Ramos (cell line): ENCODE measurements around the gene GLIS1.

Experiments
- in situ Hi-C: fragments of 300-500 bp; cut with MboI; formaldehyde crosslinking; loops from one replicate; pipeline ENCODE4 v1.14.3; 2022; ENCODE audit warnings: low sequenced_read_pairs; ENCODE audit not compliant: unreplicated experiment

The GLIS1 gene

DNA sequence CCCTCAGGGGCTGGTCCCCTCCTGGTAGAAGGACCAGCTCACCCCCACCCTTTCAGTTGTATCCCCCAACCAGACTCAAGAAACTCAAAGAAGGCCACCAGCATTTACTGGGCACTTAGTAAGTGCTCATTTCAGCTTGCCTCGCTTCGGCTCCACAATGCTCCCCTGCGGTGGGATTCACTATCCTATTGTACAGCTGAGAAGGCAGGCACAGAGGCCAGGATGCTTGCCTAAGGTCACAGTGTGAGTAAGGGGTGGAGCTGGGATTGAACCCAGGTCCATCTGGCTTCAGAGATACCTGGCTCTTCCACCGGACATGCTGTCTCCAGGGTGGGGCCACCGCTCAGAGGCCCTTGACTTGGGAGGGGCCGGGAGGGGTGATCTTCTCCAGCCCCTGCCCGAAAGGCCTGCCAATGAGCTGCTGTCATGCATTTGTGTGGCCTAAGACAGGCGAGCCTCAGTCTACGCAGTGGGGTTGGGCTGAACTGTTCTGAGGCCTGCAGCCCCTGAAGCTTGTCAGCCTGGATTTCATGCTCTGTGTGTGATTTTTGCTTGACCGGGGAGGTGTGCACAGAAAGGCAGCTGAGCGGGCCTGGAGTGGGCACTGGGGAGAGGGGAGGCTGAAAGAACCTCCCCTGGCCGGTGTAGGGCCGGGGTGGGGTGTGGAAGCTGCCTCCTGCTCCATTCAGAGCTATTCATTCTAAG, 231.7 kb downstream of the GLIS1 start:
- in situ Hi-C loops = no loop called here

DNA sequence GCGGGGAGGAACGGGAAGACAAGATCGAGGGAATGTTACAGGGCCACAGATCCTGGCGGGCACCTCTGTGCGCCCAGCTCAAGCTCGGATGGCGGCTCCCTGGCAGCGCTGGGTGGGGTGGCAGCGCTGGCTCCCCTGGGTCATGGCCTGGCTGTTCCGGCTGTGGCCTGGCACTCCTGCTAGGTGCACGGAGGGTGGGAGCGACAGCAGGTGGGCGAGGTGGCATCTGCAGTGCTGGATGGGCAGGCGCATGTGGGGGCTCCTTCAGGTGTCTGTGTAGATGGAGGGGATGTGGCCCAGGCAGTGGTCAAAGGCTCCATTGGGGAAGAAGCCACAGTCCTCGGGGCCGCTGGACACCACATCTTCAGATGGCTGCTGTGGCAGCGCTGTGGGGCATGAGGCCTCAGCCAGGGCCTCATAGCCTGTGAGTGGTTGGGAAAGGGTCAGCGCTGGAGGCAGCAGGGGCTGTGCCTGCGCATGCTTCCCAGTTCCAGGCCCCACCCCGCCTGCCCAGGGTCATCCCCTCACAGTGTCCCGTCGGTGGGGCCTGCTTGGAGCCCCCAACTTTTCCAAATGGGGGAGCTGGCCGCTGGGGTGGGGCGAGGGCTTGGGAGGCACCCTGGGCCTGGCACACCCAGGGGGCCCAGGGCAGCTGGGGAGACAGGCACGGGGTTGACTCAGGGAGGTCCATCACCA, 232.5 kb downstream of the GLIS1 start:
- in situ Hi-C loops = no loop called here

DNA sequence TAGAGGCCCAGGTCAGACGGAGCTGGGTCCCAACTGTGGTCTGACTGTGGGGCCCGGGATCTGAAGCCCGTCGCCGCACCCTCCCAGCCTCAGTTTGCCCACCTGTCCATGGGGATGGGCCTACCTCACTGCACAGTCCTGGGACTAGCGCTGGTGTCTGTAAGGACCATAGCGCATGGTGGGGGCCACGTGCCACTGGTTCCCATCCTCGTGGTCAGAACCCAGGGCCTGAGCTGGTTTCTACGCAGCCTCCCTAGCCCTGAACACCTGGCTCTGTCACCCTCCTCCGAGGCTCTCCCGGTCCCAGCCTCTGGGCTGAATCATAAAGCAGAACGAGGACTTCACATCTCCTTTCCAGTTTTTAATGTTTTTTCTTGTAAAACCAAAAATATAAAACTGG, 233.1 kb downstream of the GLIS1 start:
- in situ Hi-C loops = no loop called here

DNA sequence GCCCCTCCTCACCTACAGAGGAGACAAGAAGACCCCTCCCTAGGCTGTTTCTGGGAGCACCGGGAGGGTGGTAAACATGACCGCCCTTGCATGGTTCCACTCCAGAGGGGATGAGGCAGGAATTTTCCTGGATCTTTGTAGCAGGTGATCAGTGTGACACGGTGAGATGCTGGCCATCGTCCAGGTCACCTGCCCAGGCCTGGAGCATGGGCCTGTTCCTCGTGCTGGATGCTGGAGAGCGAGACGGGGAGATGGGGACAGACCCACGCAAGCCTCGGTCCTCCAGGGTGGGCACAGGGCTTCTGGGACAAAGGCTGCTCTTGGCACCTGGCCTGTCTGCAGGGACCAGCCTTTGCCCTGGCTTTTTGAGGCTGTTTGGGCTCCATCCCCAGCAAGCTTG, 233.6 kb downstream of the GLIS1 start:
- in situ Hi-C loops = no loop called here

DNA sequence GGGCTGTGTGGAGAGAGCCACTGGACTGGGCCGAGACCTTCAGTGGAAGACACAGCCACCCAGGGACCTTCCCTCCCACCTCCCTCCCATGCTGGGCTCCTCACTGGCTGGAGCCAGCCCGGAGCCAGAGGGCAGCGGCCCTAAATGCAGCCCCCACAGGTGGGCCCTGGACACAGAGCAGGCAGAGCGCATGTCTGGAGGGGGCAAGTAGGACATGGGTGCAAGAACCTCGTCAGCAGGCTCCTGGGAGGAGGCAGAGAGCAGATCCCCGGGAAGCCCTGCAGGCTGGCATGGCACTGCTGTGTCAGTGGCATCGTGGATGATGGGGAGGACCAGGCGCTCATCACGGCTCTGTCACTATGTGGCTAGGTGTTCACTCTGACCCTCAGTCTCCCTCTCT, 234.1 kb downstream of the GLIS1 start:
- in situ Hi-C loops = no loop called here

DNA sequence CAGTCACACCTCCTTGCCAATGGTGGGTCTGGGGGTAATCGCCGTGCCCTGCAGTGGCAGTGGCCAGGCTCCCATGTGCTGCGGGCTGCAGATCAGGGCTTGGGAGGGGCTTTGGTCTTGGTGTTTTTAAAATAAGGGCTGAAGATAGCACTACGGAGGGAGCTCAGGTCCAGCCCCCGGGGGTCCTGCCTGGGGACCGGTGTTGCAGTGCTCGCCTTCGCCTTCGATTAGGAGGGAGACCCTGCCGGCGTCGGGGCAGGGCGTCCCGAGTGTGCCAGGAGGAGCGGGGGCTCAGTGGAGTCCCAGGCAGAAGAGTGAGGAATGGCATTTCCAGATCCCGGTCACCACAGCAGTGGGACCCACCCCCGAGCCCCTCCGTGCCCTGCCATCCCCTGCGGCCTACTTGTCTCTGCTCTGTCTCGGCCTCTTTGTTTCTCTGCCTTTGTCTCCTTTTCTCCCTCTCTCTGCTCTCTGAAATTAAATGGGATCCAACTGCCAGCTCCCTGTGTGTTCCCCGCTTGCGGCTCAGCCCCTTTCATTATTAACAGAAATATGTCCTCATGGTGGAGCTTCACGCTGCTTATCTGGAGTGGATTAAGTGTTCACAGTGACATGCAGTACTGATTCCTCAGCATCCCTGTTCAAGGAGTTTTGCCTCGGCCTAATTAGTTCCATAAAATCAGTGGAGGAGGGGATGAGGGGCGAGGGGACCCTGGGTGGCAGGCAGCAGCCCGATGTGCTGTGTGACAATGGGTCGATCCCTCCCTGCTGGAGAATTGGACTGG, 235.3 kb downstream of the GLIS1 start:
- in situ Hi-C loops = no loop called here

DNA sequence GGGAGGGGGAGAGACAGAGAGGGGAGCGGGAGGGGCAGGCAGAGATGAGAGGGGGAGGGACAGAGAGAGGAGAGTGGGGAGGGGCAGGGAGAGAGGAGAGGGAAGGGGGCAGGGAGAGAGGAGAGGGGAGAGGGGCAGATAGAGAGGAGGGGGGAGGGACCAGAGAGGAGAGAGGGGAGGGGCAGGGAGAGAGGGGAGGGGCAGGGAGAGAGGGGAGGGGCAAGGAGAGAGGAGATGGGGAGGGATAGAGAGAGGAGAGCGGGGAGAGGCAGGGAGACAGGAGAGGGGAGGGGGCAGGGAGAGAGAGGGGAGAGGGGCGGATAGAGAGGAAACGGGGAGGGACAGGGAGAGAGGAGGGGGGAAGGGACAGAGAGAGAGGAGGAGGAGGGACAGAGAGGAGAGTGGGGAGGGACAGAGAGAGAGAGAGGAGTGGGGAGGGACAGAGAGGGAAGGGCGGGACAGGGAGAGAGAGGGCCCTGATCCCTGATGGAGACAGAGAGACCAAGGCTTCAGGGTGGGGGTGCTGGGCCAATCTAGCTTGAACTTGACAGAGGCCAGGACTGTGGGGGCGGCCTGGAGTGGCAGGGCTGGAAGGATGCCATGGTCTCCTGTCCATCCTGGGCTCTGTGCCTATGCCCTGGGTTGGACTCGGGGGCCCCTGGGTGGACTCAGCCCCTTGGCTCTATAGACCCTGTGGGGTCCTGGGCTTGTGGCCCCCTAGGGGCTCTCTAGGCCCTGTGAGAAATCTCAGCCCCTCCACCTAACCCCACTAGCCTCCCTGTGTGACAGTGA, 236.1 kb downstream of the GLIS1 start:
- in situ Hi-C loops = no loop called here

DNA sequence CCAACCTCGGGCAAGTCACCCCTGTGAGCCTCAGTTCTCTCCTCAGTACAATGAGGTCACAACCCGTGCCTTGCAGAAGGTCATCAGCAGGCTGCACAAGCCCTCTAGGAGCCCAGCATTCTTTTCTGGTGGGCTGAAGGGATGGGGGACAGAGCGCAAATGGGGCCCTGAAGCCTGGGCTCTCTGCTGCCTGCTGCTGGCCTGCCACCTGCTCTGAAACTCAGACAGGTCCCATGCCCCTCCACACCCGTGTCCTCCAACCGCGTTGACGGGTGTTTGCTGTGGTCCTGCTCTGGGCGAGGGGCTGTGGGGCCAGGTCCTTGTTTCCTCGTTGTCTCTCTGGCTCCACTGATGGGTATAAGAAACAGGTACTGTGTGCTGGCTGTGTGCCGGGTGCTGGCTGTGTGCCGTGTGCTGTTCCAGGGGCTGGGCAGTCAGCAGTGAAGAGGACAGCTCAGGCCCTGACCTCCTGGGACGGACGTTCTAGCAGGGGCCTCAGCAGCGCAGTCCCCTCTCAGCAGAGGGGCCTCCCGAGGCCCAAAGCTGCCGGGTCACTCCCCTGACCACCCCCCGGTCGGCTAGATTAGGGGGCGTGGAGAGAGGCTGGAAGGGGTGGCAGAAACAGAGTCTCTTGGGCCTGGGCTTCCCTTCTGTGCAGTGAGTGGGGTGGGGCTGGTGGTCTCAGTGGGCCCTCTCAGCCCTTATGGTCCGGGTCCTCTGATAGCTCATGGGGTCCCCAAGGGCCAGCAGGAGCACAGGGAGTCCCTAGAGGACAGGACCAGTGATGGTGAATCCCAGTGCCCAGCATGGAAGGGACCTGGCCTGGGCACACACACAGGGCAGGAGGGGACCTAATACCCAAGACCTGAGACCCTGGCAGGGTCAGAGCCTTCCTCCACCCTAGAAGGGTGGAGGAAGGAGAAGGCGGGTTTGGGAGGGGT, 237.6 kb downstream of the GLIS1 start:
- in situ Hi-C loops = no loop called here

DNA sequence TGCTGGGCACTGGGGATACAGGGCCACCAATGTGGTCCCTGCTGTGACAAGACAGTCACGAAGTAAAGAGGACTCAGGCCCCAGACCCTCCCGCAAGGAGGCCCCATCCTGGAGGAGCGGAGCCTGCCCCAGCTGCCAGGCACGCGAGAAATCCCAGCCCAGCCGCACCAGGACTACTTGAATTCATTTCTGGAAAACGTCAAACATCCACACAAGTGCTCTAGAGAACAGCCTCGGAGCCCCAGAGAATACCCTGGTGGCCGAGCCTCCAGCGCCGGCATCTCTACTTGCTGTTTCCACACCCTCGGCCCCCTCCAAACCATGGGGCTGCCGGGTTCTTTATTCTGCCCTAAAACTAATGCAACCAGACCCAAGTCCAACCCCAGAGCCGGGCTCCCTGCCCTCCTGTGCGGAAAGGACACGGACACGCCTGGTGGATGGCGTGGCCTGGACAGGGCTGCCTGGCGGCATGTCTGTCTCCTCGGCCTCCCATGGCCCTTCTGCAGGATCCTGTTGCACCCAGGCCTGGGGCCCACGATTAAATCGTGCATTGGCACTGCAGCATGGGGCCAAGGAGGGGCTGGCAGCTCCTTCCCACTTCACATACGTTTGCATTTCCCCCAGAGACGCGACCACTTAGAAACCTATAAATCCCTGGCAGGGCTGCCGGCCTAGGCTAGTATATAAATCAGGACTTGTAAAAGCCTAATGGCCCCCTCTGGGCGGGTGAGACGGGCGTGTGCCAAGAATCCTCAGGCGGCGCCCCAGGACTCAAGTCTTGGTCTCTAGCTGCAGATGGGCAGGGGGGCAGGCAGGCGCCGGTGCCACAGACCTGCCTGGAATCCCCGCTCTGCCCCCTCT, 238.5 kb downstream of the GLIS1 start:
- in situ Hi-C loops = no loop called here

DNA sequence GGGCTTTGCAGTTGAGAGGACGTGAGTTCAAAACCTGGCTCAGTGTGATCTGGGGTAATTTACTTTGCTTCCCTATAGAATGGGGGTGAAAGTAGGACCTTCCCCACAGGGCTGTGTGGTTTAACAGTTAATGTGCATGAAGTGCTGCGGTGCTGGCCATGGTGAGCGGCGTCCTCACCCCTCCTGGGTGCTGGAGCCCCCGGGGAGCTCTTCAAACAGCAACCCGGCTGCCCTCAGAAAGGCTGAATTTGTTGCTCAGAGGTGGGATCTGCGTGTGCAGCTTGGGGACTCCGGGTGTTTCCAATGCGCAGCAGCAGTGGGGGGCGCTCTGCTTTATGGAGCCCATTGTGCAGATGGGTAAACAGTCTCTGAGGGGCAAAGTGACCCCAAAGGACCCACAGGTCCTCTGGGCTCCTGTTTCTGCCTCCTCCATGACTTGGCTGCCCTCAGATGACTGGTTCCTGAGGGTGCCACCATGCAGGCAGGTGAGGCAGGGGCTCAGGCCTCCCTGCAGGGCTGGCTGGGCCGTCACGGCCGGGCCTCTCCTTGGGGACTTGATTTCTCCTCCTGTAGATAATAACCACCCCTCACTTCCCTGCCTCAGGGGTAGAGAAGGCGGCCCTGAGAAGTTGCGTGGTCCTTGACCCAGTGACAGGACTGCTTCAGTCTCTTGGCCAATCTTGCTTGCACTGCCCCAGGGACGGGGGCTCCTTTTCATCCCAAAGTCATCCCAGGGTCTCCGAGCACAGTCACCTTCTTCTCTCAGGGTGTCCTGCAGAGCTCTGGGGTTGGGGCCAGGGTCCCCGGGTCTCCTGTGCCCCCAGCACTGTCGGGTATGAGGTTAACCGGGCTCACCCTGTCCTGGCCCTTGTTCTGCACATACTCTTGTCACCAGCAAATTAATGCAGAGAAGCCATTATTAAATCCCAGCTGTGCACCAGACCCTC, 239.4 kb downstream of the GLIS1 start:
- in situ Hi-C loops = loop anchor here (25.0 kb wide), 1 partner anchor 463 kb away; no protein-coding TSS in a partner anchor

DNA sequence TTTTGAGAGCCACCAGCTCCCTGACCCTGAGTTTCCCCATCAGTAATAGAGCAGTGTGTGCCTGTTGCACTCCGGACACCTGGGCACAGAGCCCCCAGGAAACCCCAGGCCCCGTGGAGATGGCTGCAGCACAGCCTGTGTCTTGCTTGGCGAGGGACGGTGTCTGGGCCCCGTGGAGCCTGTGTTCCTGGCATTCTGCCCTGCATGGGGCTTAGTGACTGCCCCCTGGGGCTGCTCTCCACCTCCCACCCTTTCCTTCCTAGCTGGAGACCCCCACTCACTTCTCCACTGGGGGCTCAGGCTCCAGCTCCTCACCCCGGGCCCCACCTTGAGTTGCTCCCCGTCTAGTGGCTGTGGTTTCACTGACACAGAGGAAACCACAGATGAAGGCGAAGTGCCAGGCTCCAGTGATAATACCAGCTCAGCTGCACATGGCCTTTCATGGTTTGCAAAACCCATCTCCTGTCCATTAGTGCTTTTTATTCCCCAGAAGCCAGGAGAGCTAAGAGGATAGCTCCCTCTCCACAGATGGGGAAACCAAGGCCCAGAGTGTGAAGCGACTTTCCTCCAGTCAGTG, 240.3 kb downstream of the GLIS1 start:
- in situ Hi-C loops = loop anchor here (25.0 kb wide), 1 partner anchor 464 kb away; no protein-coding TSS in a partner anchor

DNA sequence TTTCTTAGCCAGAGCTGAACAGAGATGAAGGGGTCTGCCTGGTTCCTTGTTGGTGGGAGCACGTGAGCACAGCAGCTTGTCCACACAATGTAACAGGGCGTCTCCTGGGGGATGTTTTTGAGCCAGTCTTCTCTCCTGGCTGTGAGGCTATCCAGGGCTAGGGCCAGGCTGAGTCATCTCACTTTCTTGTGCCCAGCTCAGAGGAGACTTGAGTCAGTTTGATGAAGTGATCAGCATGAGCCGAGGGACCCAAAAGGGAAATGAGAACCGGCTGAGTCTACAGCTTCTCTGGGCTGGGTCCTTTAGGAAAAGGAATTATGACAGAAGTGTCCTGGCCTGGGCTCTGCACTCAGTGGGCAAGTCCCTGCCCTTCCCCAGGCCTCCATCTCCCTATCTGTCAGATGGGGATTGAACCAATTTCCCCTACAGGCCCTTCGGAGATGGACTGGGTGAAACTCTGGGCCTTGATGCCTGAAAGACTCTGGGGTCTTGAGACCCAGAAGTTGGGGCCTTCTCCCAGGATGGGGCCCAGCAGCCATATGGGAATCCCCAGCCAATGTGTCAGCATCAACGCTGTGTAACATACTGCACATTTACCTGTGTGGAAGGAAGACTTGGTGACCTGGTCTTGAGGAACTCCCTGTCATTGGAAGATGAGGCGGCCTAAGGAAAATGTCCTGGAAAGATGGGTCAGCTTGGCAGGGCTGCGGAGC, 243.2 kb downstream of the GLIS1 start:
- in situ Hi-C loops = loop anchor here (25.0 kb wide), 1 partner anchor 467 kb away; no protein-coding TSS in a partner anchor

DNA sequence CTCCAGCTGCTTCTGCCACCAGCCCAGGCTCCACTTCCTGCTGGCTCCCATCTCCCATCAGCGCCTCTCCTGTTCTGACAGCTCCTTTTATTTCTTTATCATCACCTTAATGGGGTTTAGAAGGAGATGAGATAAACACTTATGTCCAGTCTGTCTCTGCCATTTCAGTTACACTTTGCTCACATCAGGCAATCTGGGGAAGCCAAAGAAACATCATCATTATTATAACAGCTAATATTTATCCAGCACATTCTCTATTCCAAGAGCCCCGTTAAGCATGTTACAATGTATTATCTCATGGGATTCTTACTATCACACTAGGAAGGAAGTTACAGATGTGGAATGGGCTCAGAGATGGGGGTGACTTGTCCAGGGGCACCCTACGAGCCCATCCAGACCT, 248.6 kb downstream of the GLIS1 start:
- in situ Hi-C loops = loop anchor here (25.0 kb wide), 1 partner anchor 472 kb away; no protein-coding TSS in a partner anchor

DNA sequence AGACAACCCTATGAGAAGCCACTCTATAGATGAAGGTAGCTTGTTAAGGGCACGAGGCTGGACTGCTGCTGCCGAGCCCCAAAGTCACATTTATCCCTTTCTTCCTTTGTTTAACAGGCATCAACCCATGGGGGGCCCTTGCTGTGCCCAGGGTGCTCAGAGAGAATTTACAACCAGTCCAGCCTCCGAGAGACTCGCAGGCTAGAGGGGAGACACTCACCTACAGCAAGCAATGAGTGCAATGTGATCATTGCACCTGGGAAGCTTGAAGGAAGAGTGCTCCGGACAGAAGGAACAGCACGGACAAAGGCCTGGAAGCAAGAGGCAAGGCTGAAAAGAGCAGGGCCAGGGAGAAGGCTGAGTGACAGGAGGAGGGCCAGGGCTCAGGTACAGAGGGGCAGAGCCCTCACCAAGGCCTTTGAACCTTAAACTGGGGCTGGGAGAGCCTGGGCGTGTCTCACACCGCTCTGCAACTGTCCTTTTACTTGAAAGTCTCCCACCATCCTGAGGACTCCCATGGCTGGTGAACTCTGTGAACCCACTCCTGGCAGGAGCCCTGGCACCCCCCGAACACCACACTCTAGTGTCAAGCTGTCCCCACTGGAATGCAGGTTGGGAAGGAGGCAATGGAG, 252.5 kb downstream of the GLIS1 start:
- in situ Hi-C loops = loop anchor here (25.0 kb wide), 1 partner anchor 476 kb away; no protein-coding TSS in a partner anchor
